Measurements from ENCODE around the gene TXK. TPM values are rescaled to one million over a fixed set of nuclear protein-coding genes. Genes with fewer than 3 reads are reported as not detected.

Gene TXK
- total RNA-seq, 2 donors from 2014 or later, result 2.7 to 2.8 TPM

DNA sequence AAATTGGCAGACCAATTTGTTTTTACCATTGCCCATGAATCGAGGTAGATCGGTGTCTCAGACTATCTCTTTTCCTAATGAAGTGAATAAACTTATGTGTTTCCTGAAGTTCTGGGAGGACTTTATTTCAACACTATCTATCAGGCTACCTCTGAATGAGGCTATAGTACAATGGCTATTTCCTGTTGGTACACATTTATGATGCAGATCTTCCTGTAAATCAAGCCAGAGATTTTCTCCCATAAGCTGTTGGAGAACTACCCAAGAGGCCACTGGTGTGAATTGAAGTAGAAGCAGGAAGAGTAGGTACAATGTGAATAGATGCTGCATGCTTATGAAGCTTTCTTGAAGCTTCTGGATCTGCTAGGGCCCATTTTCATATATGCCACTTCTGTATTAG is 16.0 kb downstream of the TXK start:
- DNase-seq (ENCODE audit: low spot score) (no peak), ATAC-seq (ENCODE audit: insufficient number of reproducible peaks, low FRiP score, low read depth) (no peak)
- TF ChIP-seq, protein P1, sequence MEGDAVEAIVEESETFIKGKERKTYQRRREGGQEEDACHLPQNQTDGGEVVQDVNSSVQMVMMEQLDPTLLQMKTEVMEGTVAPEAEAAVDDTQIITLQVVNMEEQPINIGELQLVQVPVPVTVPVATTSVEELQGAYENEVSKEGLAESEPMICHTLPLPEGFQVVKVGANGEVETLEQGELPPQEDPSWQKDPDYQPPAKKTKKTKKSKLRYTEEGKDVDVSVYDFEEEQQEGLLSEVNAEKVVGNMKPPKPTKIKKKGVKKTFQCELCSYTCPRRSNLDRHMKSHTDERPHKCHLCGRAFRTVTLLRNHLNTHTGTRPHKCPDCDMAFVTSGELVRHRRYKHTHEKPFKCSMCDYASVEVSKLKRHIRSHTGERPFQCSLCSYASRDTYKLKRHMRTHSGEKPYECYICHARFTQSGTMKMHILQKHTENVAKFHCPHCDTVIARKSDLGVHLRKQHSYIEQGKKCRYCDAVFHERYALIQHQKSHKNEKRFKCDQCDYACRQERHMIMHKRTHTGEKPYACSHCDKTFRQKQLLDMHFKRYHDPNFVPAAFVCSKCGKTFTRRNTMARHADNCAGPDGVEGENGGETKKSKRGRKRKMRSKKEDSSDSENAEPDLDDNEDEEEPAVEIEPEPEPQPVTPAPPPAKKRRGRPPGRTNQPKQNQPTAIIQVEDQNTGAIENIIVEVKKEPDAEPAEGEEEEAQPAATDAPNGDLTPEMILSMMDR (IDR thresholded peaks at IDR 0.05), result no peak
- Histone ChIP-seq H3K4me3 (no peak overlapping the region), H3K27me3 (replicated peaks; ENCODE audit: insufficient read depth) (no peaks in the 10 kb centered on the region), H3K4me1 (ENCODE audit: control insufficient read depth in 1 of 2, low read depth in 2 of 2) (no peaks in the 10 kb centered on the region), H3K9me3 (no peaks in the 10 kb centered on the region), H3K36me3 (no peaks in the 10 kb centered on the region), H3K27ac (no peak overlapping the region)

DNA sequence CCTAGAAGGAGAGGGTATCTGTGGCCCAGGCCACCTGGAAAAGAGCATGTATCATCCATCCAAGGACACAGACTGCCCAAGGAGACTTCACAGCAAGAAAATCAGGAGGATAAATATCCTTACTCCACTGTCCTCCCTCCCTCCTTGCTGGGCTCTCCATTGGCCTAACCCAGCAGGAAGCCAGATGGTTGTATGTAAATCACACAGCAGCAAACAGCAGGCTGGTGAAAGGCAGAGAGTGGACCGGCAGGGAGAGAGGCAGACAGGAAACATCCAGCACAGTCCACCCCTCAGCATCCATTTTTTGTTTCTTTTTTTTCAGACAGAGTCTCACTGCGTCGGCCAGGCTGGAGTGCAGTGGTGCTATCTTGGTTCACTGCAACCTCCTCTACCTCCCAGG is 17.5 kb downstream of the TXK start:
- H3K27me3 ChIP-seq (replicated peaks; ENCODE audit: insufficient read depth), result no peaks in the 10 kb centered on the region
- TF ChIP-seq, protein P1 (IDR thresholded peaks at IDR 0.05), result no peak
- no peak for ATAC-seq (ENCODE audit: insufficient number of reproducible peaks, low FRiP score, low read depth)
- DNase-seq (ENCODE audit: low spot score), result no peak
- H3K9me3 ChIP-seq, result no peaks in the 10 kb centered on the region
- no peak overlapping the region for H3K27ac ChIP-seq
- no peak overlapping the region for H3K4me3 ChIP-seq
- H3K36me3 ChIP-seq, result no peaks in the 10 kb centered on the region
- no peaks in the 10 kb centered on the region for H3K4me1 ChIP-seq (ENCODE audit: control insufficient read depth in 1 of 2, low read depth in 2 of 2)

DNA sequence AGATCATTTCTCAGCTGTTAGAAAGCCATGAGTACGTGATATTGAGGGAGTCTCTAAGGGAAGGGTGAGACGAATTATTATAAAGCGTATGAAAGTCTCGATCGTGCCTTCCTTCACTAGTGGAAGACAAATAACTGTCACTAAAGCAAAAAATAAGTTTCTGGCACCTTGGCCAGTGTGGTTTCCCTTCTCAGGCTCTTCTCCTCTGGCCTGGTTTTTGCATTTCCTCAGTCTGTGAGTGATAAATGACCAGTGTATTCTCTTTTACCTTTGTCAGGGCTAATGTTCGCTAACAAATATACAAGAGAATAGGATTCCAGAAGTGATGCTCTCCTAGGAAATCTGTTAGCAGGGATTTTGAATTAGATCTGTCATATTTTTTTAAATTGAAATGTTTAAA is 19.6 kb downstream of the TXK start:
- Histone ChIP-seq H3K27ac (no peak overlapping the region), H3K27me3 (replicated peaks; ENCODE audit: insufficient read depth) (no peaks in the 10 kb centered on the region), H3K36me3 (no peaks in the 10 kb centered on the region), H3K9me3 (no peaks in the 10 kb centered on the region), H3K4me1 (ENCODE audit: control insufficient read depth in 1 of 2, low read depth in 2 of 2) (no peaks in the 10 kb centered on the region), H3K4me3 (no peak overlapping the region)
- TF ChIP-seq, protein P1 (IDR thresholded peaks at IDR 0.05), result no peak
- ATAC-seq (ENCODE audit: insufficient number of reproducible peaks, low FRiP score, low read depth) (no peak), DNase-seq (ENCODE audit: low spot score) (no peak)

- DNase-seq (ENCODE audit: low spot score) (no peak), ATAC-seq (ENCODE audit: insufficient number of reproducible peaks, low FRiP score, low read depth) (no peak)
- Histone ChIP-seq H3K27ac (no peak overlapping the region), H3K4me1 (ENCODE audit: control insufficient read depth in 1 of 2, low read depth in 2 of 2) (no peaks in the 10 kb centered on the region), H3K9me3 (no peaks in the 10 kb centered on the region), H3K36me3 (no peaks in the 10 kb centered on the region), H3K27me3 (replicated peaks; ENCODE audit: insufficient read depth) (no peaks in the 10 kb centered on the region), H3K4me3 (no peak overlapping the region)
- TF ChIP-seq, protein P1 (IDR thresholded peaks at IDR 0.05), result no peak
These were observed 21.9 kb downstream of the TXK start for GRCh38 chr4:48112017-48112667.

- no peak for DNase-seq (ENCODE audit: low spot score)
These were observed 23.5 kb downstream of the TXK start for GRCh38 chr4:48110452-48110978.

More at GRCh38 chr4:48110452-48110978, 23.5 kb downstream of the TXK start:
- Histone ChIP-seq H3K4me3 (no peak overlapping the region), H3K36me3 (no peaks in the 10 kb centered on the region), H3K9me3 (no peaks in the 10 kb centered on the region), H3K4me1 (ENCODE audit: control insufficient read depth in 1 of 2, low read depth in 2 of 2) (no peaks in the 10 kb centered on the region), H3K27ac (no peak overlapping the region), H3K27me3 (replicated peaks; ENCODE audit: insufficient read depth) (no peaks in the 10 kb centered on the region)
- no peak for ATAC-seq (ENCODE audit: insufficient number of reproducible peaks, low FRiP score, low read depth)
- TF ChIP-seq, protein P1 (IDR thresholded peaks at IDR 0.05), result no peak
